ENCODE data around the gene PIP4K2A. TPM values are rescaled to one million over a fixed set of nuclear protein-coding genes. Genes with fewer than 3 reads are reported as not detected.

Gene PIP4K2A
- total and polyA plus RNA-seq, 2 of the 13 experiments (the other 11 are each of a cell fraction or from before 2014, with no cell fraction given), result 9.1 to 22.6 TPM

DNA sequence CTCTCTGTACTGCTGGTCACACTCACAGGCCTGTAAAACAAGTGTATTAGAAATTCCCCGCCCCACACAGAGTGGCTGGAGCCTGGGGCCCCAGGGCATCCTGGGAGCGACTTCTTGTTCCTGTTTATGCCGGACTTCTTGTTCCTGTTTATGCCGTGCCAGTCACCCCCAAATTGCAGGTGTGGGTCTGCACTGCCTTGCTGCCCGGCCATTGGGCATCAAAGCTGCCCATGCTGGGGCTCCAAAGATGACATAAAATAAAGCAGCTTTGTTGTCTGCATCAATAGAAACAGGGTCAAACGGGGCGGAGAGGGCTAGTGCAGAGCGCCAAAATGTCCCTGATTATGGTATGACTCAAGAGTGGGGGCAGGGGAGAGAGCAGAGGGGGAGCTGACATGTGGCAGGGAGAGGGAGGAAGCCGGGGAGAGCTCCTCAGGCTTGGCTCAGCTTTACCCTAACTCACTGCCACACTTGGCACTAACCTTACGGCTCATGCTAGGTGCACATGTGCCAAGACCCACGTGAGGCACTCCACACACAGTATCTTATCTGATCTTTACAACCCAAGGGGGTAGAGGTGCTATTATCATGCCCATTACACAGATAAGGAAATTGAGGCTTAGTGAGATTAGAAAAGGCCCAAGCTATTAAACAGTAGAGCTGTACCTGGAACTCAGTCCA is 98.4 kb downstream of the PIP4K2A start (continued):
- TF ChIP-seq ZNF768 (CRISPR knock-in tag; IDR thresholded peaks at IDR 0.05) (no peak), SAP130 (CRISPR knock-in tag; IDR thresholded peaks at IDR 0.05; ENCODE audit: low read depth) (peak; percentile 22; the same call in 1 of the 2 replicates), CHD4 (IDR thresholded peaks at IDR 0.05; ENCODE audit: borderline replicate concordance, low read length) (peak; percentile 69; the same call in 1 of the 2 replicates), SNRNP70 (IDR thresholded peaks at IDR 0.05; ENCODE audit: low read depth, low read length) (no peak), ZSCAN22 (CRISPR knock-in tag; IDR thresholded peaks at IDR 0.05) (0 out of 2 replicates have a peak, but pooled peaks have one; percentile 27), SIN3B (IDR thresholded peaks at IDR 0.05; ENCODE audit: low read length) (no peak), ZNF350 (CRISPR knock-in tag; IDR thresholded peaks at IDR 0.05; ENCODE audit: borderline replicate concordance, low read depth) (peak; percentile 23; the same call in 1 of the 2 replicates), RXRA (CRISPR knock-in tag; IDR thresholded peaks at IDR 0.05) (0 out of 2 replicates have a peak, but pooled peaks have one; percentile 25), EHMT2 (IDR thresholded peaks at IDR 0.05; ENCODE audit: borderline replicate concordance, low read depth, low read length) (no peak), KDM1A (CRISPR knock-in tag; IDR thresholded peaks at IDR 0.05) (peak; percentile 73; the same call in 1 of the 2 replicates), YEATS4 (CRISPR knock-in tag; IDR thresholded peaks at IDR 0.05; ENCODE audit: borderline replicate concordance) (0 out of 2 replicates have a peak, but pooled peaks have one; percentile 37), MLLT10 (CRISPR knock-in tag; IDR thresholded peaks at IDR 0.05) (no peak), XRCC5 (optimal IDR thresholded peaks at IDR 0.05; ENCODE audit: low read length) (peak; percentile 17), MBD4 (IDR thresholded peaks at IDR 0.05; ENCODE audit: borderline replicate concordance, low read length) (no peak), ZSCAN29 (CRISPR knock-in tag; conservative IDR thresholded peaks at IDR 0.05) (no peak), ZNF589 (CRISPR knock-in tag; conservative IDR thresholded peaks at IDR 0.05) (no peak), ARID4A (CRISPR knock-in tag; IDR thresholded peaks at IDR 0.05; ENCODE audit: borderline replicate concordance) (peak; percentile 38; the same call in 1 of the 2 replicates), SIN3A (IDR thresholded peaks at IDR 0.05; ENCODE audit: borderline replicate concordance, low read depth, low read length) (no peak), HOXA3 (CRISPR knock-in tag; IDR thresholded peaks at IDR 0.05) (peak; percentile 32; the same call in 1 of the 2 replicates), NR2F2 (IDR thresholded peaks at IDR 0.05; ENCODE audit: borderline replicate concordance, low read depth) (0 out of 2 replicates have a peak, but pooled peaks have one; percentile 16), SP4 (CRISPR knock-in tag; IDR thresholded peaks at IDR 0.05) (0 out of 2 replicates have a peak, but pooled peaks have one; percentile 24), SALL1 (CRISPR knock-in tag; IDR thresholded peaks at IDR 0.05) (peak; percentile 45; the same call in 1 of the 2 replicates), MED1 (CRISPR knock-in tag; IDR thresholded peaks at IDR 0.05) (peak; percentile 27; the same call in 1 of the 2 replicates)
- TF ChIP-seq, protein P1, sequence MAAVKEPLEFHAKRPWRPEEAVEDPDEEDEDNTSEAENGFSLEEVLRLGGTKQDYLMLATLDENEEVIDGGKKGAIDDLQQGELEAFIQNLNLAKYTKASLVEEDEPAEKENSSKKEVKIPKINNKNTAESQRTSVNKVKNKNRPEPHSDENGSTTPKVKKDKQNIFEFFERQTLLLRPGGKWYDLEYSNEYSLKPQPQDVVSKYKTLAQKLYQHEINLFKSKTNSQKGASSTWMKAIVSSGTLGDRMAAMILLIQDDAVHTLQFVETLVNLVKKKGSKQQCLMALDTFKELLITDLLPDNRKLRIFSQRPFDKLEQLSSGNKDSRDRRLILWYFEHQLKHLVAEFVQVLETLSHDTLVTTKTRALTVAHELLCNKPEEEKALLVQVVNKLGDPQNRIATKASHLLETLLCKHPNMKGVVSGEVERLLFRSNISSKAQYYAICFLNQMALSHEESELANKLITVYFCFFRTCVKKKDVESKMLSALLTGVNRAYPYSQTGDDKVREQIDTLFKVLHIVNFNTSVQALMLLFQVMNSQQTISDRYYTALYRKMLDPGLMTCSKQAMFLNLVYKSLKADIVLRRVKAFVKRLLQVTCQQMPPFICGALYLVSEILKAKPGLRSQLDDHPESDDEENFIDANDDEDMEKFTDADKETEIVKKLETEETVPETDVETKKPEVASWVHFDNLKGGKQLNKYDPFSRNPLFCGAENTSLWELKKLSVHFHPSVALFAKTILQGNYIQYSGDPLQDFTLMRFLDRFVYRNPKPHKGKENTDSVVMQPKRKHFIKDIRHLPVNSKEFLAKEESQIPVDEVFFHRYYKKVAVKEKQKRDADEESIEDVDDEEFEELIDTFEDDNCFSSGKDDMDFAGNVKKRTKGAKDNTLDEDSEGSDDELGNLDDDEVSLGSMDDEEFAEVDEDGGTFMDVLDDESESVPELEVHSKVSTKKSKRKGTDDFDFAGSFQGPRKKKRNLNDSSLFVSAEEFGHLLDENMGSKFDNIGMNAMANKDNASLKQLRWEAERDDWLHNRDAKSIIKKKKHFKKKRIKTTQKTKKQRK (IDR thresholded peaks at IDR 0.05; ENCODE audit: low read length), result no peak
